ENCODE results near the gene ALCAM.
"Not testable (repeated sequence)": the region's sequence is repeated elsewhere in the genome, so short reads cannot be mapped to it uniquely, and the experiment has no call there.

ALCAM gene

DNA sequence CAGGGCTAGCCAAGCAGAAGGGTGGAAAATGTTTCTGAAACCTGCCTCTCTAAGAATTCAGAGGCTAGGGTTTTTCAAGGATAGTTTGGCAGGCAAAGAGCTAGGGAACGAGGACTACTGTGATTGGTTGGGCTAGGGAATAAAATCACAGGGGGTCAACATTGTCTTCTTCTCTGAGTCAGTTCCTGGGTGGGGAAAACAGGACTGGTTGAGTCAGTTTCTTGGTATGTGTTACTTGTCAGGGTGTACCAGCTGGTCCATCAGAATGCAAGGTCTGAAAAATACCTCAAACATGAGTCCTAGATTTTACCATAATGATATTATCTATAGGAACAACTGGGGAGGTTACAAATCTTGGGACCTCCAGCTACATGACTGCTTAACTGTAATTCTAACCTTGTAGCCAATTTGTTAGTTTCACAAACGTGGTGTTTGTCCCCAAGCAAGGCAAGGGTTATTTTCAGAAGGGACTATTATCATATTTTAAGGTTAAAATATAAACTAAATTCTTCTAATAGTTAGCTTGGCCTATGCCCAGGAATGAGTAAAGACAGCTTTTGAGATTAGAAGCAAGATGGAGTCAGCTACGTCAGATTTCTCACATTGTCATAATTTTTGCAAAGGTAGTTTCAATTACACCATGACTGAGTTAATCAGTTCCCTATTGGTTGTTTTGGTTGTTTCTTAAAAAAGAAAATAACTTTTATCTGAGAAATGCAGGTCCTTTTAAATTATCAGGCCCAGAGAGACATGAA is 231.5 kb downstream of the ALCAM start:
- DNase-seq (ENCODE audit: low read depth): no peak

DNA sequence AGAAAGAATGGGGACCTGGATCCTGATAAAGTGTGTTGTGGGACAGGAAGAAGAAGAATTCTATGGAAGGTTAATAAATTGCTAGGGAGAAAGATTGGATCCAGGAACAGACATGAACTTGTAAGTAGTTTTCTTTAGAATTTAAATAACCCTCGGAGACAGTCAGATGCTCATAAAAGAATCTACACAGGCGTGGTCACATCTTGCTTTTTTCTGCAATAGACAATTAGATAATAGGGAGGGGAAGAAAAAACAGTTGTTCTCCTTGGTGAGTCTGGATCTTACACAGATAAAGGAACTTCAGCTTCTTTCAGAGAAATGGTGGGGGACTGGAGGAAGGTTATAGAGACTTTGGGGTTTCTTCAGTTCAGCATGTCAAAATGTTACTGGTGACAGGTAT is 232.6 kb downstream of the ALCAM start:
- no peak for DNase-seq (ENCODE audit: low read depth)

DNA sequence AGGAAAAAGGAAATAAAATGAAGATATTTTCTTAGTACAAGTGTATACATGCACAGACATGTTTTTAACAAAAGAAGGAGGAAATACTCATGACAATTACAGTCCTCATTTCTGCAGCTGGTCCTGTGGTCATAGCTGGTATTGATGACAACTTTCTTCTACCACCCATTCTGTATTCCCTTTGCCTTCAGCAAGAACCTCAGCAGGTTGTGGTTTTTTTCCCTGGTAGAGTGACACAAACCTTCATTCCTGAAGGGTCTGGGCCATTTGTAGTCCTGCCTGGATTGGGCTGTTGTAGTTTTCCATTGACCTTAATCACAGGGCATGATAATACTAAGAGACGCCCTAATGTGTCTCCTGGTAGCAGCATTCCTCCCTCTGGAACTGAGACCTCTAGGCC is 235.0 kb downstream of the ALCAM start:
- not testable (repeated sequence) for DNase-seq (ENCODE audit: low read depth)

DNA sequence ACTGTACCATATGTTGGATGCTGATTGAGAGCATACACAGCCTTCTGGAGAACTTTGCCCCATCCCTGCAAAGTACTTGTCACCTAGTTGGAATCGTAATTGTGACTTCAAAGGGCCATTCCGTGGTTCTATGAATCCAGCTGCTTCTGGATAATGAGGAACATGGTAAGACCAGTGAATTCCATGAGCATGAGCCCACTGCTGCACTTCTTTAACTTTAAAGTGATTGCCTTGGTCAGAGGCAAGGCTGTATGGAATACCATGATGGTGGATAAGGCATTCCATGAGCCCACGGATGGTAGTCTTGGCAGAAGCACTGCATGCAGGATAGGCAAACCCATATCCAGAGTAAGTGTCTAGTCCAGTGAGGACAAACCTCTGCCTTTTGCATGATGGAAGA is 235.6 kb downstream of the ALCAM start:
- not testable (repeated sequence) for DNase-seq (ENCODE audit: low read depth)

DNA sequence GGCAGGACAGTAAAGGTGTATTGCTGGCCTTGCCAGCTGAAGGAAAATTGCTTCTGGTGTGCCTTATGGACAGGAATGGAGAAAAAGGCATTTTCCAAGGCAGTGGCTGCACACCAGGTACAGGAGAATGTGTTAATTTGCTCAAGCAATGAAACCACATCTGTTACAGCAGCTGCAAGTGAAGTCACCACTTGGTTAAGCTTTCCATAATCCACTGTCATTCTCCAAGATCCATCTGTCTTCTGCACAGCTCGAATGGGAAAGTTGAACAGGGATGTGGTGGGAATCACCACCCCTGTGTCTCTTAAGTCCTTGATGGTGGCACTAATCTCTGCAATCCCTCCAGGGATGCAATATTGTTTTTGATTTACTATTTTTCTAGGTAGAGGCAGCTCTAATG is 236.8 kb downstream of the ALCAM start:
- not testable (repeated sequence) for DNase-seq (ENCODE audit: low read depth)

DNA sequence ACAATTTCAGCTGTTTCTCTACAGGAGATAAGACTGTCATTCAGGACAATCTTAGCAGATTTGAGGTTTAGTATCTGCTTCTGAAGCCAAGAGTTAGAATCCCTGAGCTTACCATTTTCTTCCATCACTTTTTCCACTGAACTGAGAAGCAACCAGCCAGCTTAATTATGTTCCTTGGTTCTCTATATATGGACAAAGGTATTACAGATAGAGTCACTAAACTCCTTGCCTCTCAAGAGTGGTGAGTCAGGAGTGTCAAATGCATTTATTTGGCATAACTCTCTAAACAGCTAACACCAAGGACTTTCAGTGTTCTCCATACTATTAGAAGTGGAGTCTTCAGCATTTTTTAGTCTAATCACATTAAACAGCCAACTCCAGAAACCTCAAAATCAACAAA is 239.3 kb downstream of the ALCAM start:
- DNase-seq (ENCODE audit: low read depth): no peak

DNA sequence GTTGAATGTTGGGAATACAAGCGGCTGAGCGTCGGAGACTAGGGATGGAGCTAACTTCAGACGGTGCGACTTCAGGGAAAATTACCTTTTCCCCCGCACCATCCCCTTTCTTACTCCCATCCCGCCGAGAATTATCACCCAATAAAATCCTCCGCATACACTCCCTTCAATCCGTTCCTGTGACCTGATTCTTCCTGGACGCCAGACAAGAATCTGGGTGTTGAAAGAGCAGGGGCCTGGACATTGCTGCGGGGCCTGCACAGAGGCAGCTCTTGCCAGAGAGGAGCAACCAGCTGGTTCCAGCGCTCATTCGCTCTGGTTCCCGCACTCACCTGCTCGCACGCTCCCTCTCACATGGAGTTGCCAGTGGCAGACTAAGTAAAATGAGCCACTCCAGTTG is 241.9 kb downstream of the ALCAM start:
- no peak for DNase-seq (ENCODE audit: low read depth)

DNA sequence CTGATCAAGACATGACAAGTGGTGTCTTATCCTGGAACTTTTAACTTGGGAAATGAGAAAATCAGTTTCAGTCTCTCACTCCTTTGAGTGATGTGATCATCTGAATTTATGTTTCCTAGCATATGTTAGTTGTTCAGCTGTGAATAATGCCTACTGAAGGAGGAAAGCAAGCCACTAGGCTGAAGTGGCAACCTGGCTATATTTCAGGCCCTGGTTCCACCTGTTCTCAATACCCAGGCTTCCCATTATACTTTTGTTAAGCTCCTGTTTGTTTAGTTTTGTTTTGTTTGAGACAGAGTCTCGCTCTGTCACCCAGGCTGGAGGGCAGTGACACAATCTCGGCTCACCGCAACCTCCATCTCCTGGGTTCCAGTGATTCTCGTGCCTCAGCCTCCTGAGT is 243.8 kb downstream of the ALCAM start:
- DNase-seq (ENCODE audit: low read depth): no peak

DNA sequence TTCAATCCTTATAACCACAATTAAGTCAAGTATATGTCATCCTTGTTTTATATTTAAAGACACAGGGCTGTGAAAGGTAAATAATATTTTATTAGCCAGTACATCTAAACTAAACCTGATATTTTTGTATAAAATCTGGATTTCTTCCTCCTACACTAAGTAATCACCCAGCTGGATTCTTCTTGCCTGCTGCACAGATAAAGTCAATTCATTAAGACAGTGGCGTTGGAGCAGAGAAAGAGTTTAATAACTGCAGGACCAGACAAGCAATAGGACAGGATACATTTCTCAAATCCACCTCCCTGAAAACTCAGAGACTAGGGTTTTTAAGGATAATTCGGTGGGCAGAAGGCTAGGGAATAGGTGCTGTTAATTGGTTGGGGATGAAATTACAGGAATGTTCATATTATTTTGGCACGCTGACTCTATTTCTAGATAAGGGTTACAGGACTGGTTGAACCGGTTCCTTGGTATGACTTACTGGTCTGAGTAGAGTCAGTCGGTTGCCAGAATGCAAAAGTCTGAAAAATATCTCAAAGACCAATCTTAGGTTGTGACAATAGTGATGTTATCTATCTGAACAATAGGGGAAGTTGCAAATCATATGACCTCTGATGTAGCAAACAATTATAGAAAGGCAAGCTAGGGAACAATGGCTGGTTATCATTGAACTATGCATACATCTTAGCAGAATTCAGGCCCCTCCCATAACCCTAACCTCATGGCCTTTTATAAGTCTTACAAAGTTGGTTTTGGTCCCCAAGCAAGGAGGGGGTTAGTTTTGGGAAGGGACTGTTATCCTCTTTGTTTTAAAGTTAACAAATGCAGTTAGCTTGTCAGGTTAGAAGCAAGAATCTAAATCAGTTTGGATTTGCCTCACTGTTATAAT is 244.8 kb downstream of the ALCAM start:
- no peak for DNase-seq (ENCODE audit: low read depth)

DNA sequence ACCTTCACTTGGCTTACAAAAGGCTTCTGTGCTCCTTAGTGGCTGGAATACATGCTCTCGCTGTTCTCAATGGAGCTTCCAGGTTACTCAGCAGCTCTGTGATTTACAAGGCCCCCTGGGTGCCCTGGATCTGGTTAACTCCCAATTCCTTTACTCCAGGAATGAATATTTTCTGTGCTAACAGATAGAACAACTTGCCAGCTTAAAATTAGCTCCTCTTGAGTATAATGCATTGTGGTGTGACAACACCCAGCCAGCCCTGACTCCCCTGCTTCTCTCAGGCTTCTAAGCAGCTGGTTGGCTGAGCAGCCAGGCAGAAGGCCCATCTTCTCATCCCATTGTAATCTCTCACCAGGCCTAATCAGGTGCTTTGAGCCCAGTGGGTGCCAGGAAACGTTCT is 246.4 kb downstream of the ALCAM start:
- no peak for DNase-seq (ENCODE audit: low read depth)

DNA sequence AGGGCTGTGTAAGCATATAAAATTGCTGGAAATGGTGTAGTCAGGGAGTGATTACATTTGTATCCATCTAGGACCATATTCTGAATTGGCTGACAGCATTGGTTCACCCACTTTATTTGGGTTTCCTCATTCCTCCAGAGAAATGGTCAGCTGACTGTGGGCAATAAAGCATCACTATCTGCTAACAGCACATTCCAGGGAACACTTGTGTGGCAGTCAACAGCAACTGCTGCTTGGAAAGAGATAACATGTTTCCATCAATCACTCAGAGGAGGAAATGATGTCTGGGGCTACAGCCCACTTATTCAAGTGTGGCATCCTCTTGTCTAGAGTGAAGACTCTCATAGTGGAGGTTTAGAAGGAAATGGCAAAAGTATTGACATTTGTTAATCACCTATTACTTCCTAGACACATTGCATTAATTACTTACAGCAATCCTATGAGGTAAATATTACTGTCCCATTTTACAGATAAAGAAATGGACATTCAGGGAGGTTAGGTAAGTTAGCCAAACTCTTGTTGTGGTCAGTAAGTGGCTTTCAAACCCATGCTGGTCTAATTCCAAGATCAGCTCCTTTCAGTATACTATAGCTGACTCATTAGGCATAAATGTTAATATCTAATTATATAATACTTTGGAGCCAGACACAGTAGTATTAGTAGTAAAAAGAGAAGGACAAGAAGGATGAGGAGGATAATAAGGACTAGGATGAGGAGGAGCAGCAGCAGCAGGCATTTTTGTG is 247.8 kb downstream of the ALCAM start:
- no peak for DNase-seq (ENCODE audit: low read depth)

DNA sequence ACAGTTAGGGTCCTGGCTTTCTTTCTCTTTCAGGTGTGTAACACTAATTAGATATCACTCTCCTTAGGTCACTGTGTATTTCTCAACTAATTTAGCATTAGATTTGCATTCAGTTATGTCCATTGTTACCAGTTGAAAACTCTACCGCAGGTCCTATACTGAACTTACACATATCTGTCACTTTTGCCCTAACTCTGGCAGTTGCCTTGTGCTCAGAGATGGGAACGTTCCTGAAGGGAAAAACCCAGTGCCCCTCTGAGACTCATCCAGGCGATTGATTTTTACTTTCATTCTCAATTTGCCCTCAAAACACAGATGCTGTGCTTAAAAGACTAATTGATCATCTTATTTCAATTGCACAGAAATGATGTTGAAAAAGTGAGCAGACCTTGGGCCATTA is 249.1 kb downstream of the ALCAM start:
- no peak for DNase-seq (ENCODE audit: low read depth)

DNA sequence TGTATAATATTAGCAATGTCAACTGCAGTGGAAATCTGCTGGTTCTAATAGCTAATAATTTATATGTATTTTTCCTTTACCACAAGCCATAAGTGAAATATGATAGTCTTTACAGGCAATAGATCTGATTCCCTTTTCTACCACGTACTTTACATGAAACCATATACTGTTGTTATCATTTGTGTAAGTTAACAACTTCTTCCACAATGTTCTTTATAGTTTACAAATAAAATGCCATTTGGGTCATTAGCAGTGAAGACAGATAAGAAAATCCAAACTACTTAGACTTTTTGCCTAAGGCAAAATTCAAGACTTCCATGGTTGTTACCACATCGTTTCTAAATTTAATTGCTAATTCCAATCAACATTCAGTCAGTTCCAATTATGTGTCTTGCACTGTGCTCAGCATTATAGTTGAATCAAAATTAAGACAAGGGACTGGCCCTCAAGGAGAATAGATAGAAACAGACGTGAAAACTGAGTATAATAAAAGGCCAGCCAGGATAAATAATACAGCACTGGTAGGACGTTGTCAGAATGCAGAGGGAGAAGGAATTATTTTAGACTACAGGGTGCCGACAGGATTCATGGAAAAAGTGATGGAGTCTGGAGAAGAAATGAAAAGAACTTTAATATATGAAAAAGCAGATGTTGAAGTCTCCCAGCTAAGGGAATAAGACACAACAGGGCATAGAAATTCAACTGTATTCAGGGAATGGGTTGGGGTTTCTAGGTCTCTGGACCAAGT is 249.8 kb downstream of the ALCAM start:
- no peak for DNase-seq (ENCODE audit: low read depth)

DNA sequence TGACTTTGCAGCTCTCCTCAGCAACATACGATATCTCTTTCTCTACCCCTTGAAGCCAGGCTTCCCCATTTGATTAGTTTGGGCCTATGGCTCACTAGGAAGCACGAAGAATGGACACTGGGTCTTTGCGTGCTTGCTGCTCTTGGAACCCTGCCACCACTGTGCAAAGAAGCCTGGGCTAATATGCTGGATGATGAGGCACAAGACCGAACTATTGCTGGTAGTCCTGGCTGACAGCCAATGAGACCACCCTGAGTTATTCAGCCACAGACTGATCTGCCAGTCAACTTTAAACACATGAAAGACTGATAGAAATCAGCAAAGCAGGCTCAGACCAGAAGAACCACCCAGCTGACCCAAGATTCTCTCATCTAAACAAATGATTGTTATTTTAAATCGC is 251.8 kb downstream of the ALCAM start:
- DNase-seq (ENCODE audit: low read depth): no peak

DNA sequence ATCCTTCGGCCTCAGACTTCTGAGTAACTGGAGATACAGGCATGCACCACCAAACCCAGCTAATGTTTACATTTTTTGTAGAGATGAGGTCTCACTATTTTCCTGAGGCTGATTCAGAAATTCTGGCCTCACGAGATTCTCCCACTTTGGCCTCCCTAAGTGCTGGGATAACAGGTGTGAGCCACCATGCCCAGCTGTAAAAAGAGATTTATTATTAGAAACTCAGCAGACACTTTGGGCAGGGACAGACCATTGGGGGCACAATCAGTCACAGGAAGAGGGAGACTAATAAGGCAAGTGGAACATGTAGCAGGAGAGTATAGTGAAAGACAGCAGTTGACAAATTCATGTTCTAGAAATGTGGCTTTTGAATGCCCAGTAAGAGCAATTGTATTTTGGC is 252.9 kb downstream of the ALCAM start:
- no peak for DNase-seq (ENCODE audit: low read depth)

DNA sequence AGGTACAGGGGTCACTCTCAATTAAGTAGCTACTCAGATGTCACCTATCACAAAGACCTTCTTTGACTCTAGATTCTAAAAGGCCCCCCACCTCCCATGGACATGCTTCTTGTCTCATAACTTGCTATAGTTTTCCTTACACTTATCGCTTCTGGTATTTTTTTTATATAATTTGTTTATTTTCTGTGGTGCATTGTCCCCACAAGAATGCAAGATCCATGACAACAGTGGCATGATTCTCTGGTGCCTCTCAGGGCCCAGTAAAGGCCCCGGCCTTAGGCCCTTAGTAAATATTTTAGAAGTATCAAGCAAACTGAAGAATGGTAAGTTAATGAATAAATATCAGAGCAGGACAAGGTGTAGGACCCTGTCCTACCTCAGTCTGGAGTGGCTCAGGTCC is 253.5 kb downstream of the ALCAM start:
- no peak for DNase-seq (ENCODE audit: low read depth)

DNA sequence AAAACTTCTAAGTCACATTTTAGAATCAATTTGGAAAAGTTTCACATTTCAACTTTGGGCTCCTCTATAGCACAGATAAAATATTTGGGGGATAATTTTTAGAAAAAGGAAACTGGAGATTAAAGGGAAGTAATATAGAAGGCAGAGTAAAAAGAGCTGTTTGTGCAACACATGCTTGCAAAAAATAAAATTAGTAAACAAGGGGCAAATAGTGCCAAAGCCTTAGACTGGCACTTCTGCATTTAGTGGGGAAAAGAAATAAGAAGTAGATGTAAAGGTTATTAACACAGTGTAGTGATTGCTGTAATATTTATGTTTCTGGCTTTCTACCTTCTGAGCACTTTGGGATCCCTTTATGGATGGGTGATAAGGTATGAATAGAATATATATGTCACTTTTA is 255.5 kb downstream of the ALCAM start:
- DNase-seq (ENCODE audit: low read depth): no peak

All from activated T-helper 1 cell treated with Interleukin-2 at 50 U/mL for 16 hours (primary cell).